Astrocyte of the spinal cord (primary cell): ENCODE data around the gene ZNF469.

Experiments
- DNase-seq: peaks from one replicate; pipeline ENCODE4 v3.0.0; 2011; ENCODE audit warnings: low read depth, low spot score
- H3K4me3 ChIP-seq: 2 replicates; pipeline ENCODE4 v1.5.1; 2011; ENCODE audit warnings: low read depth, mild to moderate bottlenecking, low read length, moderate library complexity
- CTCF ChIP-seq: IDR thresholded peaks from 2 replicates; pipeline ENCODE4 v1.5.1; 2012; ENCODE audit warnings: low read depth, mild to moderate bottlenecking, low read length, inconsistent platforms
- in situ Hi-C: cut with HindIII; loops from 2 replicates; pipeline ENCODE4 v1.10.0; 2017; ENCODE audit warnings: low sequenced_read_pairs

Gene ZNF469

DNA sequence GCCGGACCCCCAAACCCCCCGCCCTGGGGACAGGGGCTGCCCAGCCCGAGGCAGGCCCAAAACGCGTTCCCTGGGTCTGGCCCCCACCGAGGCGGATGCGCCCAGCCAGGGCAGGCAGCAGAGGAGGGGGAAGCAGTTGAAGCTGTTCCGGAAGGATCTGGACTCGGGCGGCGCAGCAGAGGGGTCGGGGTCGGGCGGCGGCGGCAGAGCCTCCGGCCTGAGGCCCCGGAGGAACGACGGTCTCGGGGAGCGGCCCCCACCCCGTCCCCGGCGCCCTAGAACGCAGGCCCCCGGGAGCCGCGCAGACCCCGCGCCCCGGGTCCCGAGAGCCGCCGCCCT is 47.4 kb downstream of the ZNF469 start:
- DNase-seq = no peak
- H3K4me3 ChIP-seq = peak overlapping the region; percentile 18
- in situ Hi-C loops = no loop called here
- no peak for TF ChIP-seq CTCF

- no peak for TF ChIP-seq CTCF
- in situ Hi-C loops = no loop called here
- DNase-seq = peak; percentile 29
- peak overlapping the region; percentile 18 for H3K4me3 ChIP-seq
Observed at GRCh38 chr16:88430524-88431446, 48.0 kb downstream of the ZNF469 start.

- DNase-seq = no peak
- no peak for TF ChIP-seq CTCF
- no peak overlapping the region for H3K4me3 ChIP-seq
- in situ Hi-C loops = no loop called here
Observed at GRCh38 chr16:88431651-88432050, 48.9 kb downstream of the ZNF469 start.

DNA sequence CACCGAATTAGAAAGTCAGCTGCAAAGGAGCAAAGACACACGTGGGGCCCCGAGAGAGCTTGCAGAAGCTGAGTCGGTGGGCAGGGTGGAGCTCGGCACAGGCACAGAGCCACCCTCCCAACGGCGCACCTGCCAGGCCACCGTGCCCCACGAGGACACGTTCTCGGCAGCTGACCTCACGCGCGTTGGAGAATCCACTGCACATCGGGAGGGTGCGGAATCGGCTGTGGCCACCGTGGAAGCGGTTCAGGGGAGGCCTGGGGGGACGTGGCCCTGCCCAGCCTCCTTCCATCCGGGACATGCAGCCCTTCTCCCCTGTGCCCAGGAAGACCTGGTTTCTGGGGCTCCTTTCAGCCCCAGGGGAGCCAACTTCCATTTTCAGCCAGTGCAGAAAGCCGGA is 49.4 kb downstream of the ZNF469 start:
- TF ChIP-seq CTCF = no peak
- in situ Hi-C loops = no loop called here
- no peak for DNase-seq
- no peak overlapping the region for H3K4me3 ChIP-seq
